Aorta (tissue), 5 donors: ENCODE data around the gene TAF11L9. TPM values are rescaled to one million over a fixed set of nuclear protein-coding genes. Genes with fewer than 3 reads are reported as not detected.
"Not testable (repeated sequence)": the region's sequence is repeated elsewhere in the genome, so short reads cannot be mapped to it uniquely, and the experiment has no call there.

ENCODE experiments used
- ATAC-seq: fragments of 200-7000 bp; cut with Tn5 transposase; one replicate; pipeline ENCODE4 v1.9.1; 2022; ENCODE audit warnings: moderate library complexity; ENCODE audit not compliant: low FRiP score
- DNase-seq, 2 donors: peaks; one replicate each; pipeline ENCODE4 v3.0.0-alpha.2; 2020
- H3K27ac ChIP-seq, 2 donors: one replicate each; pipeline ENCODE4 v1.5.1; 2013; ENCODE audit warnings: low read length in 2 of 2, mild to moderate bottlenecking in 2 of 2, moderate library complexity in 2 of 2, control low read depth in 1 of 2, inconsistent platforms in 1 of 2, low read depth in 1 of 2
- H3K27me3 ChIP-seq, 2 donors: one replicate each; pipeline ENCODE4 v1.6.1; 2013; ENCODE audit warnings: control low read depth in 1 of 2, low read length in 1 of 2, mild to moderate bottlenecking in 1 of 2, moderate library complexity in 1 of 2; ENCODE audit not compliant: insufficient read depth in 2 of 2, control insufficient read depth in 1 of 2
- H3K36me3 ChIP-seq, 2 donors: one replicate each; pipeline ENCODE4 v1.6.1; 2013; ENCODE audit warnings: control low read depth in 1 of 2, low read length in 1 of 2, mild to moderate bottlenecking in 1 of 2; ENCODE audit not compliant: insufficient read depth in 2 of 2, control insufficient read depth in 1 of 2
- H3K4me1 ChIP-seq, 2 donors: one replicate each; pipeline ENCODE4 v1.6.1; 2013; ENCODE audit warnings: low read length in 2 of 2, control low read depth in 1 of 2, mild to moderate bottlenecking in 1 of 2, moderate library complexity in 1 of 2; ENCODE audit not compliant: insufficient read depth in 2 of 2, control insufficient read depth in 1 of 2
- H3K4me3 ChIP-seq, 2 donors: one replicate each; pipeline ENCODE4 v1.5.1; 2013; ENCODE audit warnings: low read length in 2 of 2, control low read depth in 1 of 2, mild to moderate bottlenecking in 1 of 2
- H3K9me3 ChIP-seq: one replicate; pipeline ENCODE4 v1.6.1; 2013; ENCODE audit warnings: mild to moderate bottlenecking, low read length; ENCODE audit not compliant: control insufficient read depth
- WGBS, 2 donors: extraction: QIAGEN DNeasy Blood & Tissue Kit; methylation state at CpG; one replicate each; pipeline ENCODE4 v1.1.7; 2013; 5-methylcytosine and 5-hydroxymethylcytosine counted together
- intact Hi-C, 2 donors: fragments of 100-400 bp; cut with DNase I; formaldehyde crosslinking; loops; one replicate each; pipeline versions ENCODE4 v1.14.2 to v1.15.0; 2022
- long read RNA-seq, 2 donors: library from polyadenylated mRNA; unstranded; transcript quantifications; one replicate each; pipeline ENCODE4 v2.0.0, GENCODE V29; 2020 to 2021
- polyA plus RNA-seq, 2 donors: library from polyadenylated mRNA; stranded (reverse); fragments of 200-250 nt; gene quantifications; one replicate each; pipeline ENCODE4 v1.2.3, GENCODE V29; 2013
- total RNA-seq, 2 donors: library from RNA; stranded (reverse); fragmentation: NEBNext Ultra II Directional; extraction: Animal tissue kit (Norgen Biotek cat#: 25700); gene quantifications; one replicate each; pipeline ENCODE4 v1.2.1, GENCODE V29; 2021
- donor health status: healthy with polysubstance abuse.
- donor health status: Bipolar disorder and iron deficiency.
- donor health status: DM: no; HTN: no; CAD: no.
- donor health status: DM: no; HTN: no; CAD: no.
- donor health status: DM: yes; HTN: yes; CAD: no.

Gene TAF11L9
- total RNA-seq = not detected
- not detected for polyA plus RNA-seq
- long read RNA-seq, donor 1 = 0 reads
- long read RNA-seq, donor 2 = 0 reads

GRCh38 chr5:17594255-17594654 is at the start of gene TAF11L9:
TSS of gene TAF11L9 (minus strand) at chr5:17594394.
- ATAC-seq = not testable (repeated sequence)
- WGBS, 2 donors = 98% methylated on average over 7 to 10 of the region's 15 CpGs

DNA sequence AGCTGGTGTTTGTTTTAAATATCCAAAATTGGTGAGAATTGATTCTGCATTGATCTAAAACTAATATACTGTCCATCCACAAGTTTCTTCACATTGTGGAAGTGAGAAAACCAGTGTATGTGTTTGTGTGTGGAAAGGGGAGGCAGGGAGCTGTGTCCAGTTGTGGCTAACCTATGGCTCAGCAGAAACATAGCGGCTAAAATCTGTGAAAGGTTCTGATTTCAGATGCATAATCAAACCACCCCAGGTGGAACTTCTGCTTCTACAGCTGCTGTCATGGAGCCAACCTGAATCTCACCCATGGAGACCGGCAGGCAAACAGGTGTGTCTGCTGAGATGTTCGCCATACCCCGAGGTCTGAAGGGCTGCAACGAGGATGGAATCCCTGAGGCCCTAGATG is 40.0 kb upstream of the TAF11L9 start, which contains the start of gene TAF11L14:
Gene TAF11L14, plus strand, starts transcription at position 301 of the 400 bp plus-strand sequence.
- no peak within 1 kb of the TSS for H3K4me3 ChIP-seq
- intact Hi-C loops = no loop called here
- no peaks in the 10 kb centered on the region for H3K36me3 ChIP-seq
- ATAC-seq (no peak), DNase-seq (no peak)
- no peak within 1 kb of the TSS for H3K27ac ChIP-seq
- H3K9me3 ChIP-seq = no peaks in the 10 kb centered on the region
- H3K4me1 ChIP-seq = no peaks in the 10 kb centered on the region
- H3K27me3 ChIP-seq = no peaks in the 10 kb centered on the region
- 89 to 93% methylated on average over 5 of the region's 5 CpGs for WGBS, 2 donors

More at GRCh38 chr5:17594255-17594654, at the start of gene TAF11L9:
- H3K27ac ChIP-seq, H3K27me3 ChIP-seq, H3K9me3 ChIP-seq, H3K4me3 ChIP-seq, H3K4me1 ChIP-seq, H3K36me3 ChIP-seq, intact Hi-C loops, DNase-seq: not testable (repeated sequence)

DNA sequence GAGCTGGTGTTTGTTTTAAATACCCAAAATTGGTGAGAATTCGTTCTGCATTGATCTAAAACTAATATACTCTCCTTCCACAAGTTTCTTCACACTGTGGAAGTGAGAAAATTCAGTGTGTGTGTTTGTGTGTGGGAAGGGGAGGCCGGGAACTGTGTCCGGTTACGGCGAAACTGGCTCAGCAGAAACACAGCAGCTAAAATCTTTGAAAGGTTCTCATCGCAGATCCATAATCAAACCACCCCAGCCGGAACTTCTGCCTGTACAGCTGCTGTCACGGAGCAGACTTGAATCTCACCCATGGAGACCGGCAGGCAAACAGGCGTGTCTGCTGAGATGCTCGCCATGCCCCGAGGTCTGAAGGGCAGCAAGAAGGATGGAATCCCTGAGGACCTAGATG is 37.6 kb upstream of the TAF11L9 start, which contains the start of gene TAF11L13:
Gene TAF11L13, plus strand, starts transcription at position 301 of the 400 bp plus-strand sequence.
- H3K9me3 ChIP-seq, H3K4me3 ChIP-seq, H3K27ac ChIP-seq, H3K27me3 ChIP-seq, ATAC-seq, H3K36me3 ChIP-seq, intact Hi-C loops, H3K4me1 ChIP-seq, DNase-seq: not testable (repeated sequence)
- WGBS, 2 donors = 88% methylated on average over 7 to 9 of the region's 12 CpGs

GRCh38 chr5:17625686-17626085 is 31.5 kb upstream of the TAF11L9 start:
- no peak for ATAC-seq
- H3K4me3 ChIP-seq = no peak overlapping the region
- H3K27me3 ChIP-seq = no peaks in the 10 kb centered on the region
- no peak overlapping the region for H3K27ac ChIP-seq
- no peak for DNase-seq
- no peaks in the 10 kb centered on the region for H3K36me3 ChIP-seq
- intact Hi-C loops = no loop called here
- H3K9me3 ChIP-seq = no peaks in the 10 kb centered on the region
- 84 to 93% methylated on average over 11 of the region's 11 CpGs for WGBS, 2 donors
- no peaks in the 10 kb centered on the region for H3K4me1 ChIP-seq

DNA sequence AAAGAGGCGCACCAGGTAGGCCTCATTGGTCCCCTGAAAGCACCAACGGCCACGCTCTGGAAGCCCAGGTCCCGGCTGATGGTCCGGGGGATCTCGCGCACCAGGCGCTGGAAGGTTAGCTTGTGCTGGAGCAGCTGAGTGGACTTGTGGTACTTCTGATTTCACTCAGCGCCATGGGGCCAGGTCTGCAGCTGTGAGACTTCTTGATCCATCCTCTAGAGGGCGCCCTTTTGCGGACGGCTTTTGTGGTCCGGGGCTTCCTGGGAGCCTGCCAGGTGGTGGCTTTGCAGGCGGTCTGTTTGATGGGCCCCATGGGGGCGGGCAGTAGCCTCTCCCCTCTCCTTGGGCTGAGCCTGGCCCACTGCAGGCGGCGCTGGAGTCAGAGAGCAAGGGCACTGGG is 26.4 kb upstream of the TAF11L9 start:
- no peak overlapping the region for H3K27ac ChIP-seq
- no peak for DNase-seq
- WGBS, 2 donors = 87 to 88% methylated on average over 16 to 17 of the region's 17 CpGs
- no peak for ATAC-seq
- intact Hi-C loops = no loop called here
- H3K36me3 ChIP-seq = no peaks in the 10 kb centered on the region
- H3K4me1 ChIP-seq = no peaks in the 10 kb centered on the region
- no peaks in the 10 kb centered on the region for H3K27me3 ChIP-seq
- H3K4me3 ChIP-seq = no peak overlapping the region
- no peaks in the 10 kb centered on the region for H3K9me3 ChIP-seq

- H3K27ac ChIP-seq = no peak overlapping the region
- no peak overlapping the region for H3K4me3 ChIP-seq
- WGBS, 2 donors = 47 to 56% methylated on average over 3 of the region's 3 CpGs
- DNase-seq (no peak), ATAC-seq (no peak)
- no peaks in the 10 kb centered on the region for H3K27me3 ChIP-seq
- no peaks in the 10 kb centered on the region for H3K36me3 ChIP-seq
- H3K9me3 ChIP-seq = no peaks in the 10 kb centered on the region
- intact Hi-C loops = no loop called here
- H3K4me1 ChIP-seq = no peaks in the 10 kb centered on the region
Measured at GRCh38 chr5:17619354-17619753, 25.2 kb upstream of the TAF11L9 start.

DNA sequence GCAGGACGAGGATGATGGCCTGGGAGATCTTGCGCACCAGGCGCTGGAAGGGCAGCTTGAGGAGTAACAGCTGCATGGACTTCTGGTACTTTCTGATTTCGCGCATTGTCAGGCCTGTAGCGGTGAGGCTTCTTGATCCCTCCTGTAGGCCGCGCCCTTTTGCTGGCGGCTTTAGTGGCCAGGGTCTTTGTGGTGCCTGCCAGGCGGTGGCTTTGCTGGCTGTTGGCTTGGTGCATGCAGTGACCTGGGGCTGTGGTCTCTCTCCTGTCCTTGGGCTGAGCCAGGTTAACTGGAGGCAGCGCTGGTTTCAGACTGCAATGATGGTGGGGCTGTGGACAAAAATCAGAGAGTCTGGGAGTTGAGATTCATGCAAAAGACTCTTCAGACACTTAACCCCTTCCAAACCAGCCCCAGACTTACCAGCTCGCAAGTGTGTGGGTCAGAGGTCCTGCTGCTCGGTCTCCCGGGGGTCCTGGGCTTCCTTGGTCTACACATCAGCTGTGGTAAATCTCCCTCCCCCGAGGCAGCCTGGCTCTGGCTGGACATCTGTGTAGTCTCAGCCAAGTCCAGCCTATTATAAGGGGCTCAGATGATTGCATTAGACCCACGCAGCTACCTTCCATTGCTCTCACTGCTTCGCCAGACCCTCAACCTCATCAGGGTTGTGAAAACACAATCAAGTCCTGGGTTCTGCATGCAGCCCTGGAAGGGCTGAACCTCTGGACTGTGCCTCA is 20.8 kb upstream of the TAF11L9 start:
- intact Hi-C loops = no loop called here
- DNase-seq = no peak
- 89 to 92% methylated on average over 17 of the region's 17 CpGs for WGBS, 2 donors
- Histone ChIP-seq H3K27ac (no peak overlapping the region), H3K4me3 (no peak overlapping the region), H3K4me1 (no peaks in the 10 kb centered on the region), H3K9me3 (no peaks in the 10 kb centered on the region), H3K36me3 (no peaks in the 10 kb centered on the region), H3K27me3 (no peaks in the 10 kb centered on the region)
- peak; percentile 33 for ATAC-seq

GRCh38 chr5:17610092-17610491 is 15.9 kb upstream of the TAF11L9 start, which contains the start of gene TAF11L12:
TSS of gene TAF11L12 (plus strand) at chr5:17610392.
- H3K27me3 ChIP-seq, H3K27ac ChIP-seq, H3K4me3 ChIP-seq, H3K4me1 ChIP-seq, DNase-seq, H3K36me3 ChIP-seq, intact Hi-C loops, ATAC-seq, H3K9me3 ChIP-seq: not testable (repeated sequence)
- 77 to 79% methylated on average over 2 of the region's 2 CpGs for WGBS, 2 donors

- DNase-seq, H3K9me3 ChIP-seq, H3K27me3 ChIP-seq, H3K4me3 ChIP-seq, H3K36me3 ChIP-seq, intact Hi-C loops, H3K27ac ChIP-seq, ATAC-seq, H3K4me1 ChIP-seq: not testable (repeated sequence)
- WGBS, 2 donors = 84 to 94% methylated on average over 4 of the region's 4 CpGs
Measured at GRCh38 chr5:17607461-17607860, 13.3 kb upstream of the TAF11L9 start.
